LNCAP (cell line): ENCODE data around the gene KCNS1.

Source experiments
- TF ChIP-seq, protein P1 (sequence below): fragments of 450-650 bp; IDR thresholded peaks from 2 replicates; pipeline ENCODE4 v1.5.1; 2017; ENCODE audit warnings: mild to moderate bottlenecking

KCNS1 gene

DNA sequence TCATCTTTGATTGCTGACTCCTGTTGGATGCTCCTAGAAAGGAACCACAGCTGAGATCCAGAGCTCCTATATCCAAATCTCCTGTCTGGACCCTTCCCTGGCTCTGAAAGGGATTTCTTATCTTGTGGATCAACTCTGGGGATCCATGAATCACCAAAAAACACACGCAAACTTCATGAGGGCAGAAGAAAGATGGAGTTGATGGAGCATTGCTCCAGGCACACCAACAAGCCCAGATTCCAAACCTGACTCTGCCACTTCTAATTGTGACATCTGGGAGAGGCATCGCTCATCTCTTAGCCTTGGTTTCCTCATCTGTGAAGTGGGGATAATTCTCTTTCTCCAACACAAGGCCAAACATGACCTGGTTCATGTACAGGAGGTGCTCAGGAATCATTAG is 6.7 kb downstream of the KCNS1 start:
- TF ChIP-seq, protein P1, sequence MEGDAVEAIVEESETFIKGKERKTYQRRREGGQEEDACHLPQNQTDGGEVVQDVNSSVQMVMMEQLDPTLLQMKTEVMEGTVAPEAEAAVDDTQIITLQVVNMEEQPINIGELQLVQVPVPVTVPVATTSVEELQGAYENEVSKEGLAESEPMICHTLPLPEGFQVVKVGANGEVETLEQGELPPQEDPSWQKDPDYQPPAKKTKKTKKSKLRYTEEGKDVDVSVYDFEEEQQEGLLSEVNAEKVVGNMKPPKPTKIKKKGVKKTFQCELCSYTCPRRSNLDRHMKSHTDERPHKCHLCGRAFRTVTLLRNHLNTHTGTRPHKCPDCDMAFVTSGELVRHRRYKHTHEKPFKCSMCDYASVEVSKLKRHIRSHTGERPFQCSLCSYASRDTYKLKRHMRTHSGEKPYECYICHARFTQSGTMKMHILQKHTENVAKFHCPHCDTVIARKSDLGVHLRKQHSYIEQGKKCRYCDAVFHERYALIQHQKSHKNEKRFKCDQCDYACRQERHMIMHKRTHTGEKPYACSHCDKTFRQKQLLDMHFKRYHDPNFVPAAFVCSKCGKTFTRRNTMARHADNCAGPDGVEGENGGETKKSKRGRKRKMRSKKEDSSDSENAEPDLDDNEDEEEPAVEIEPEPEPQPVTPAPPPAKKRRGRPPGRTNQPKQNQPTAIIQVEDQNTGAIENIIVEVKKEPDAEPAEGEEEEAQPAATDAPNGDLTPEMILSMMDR = no peak

DNA sequence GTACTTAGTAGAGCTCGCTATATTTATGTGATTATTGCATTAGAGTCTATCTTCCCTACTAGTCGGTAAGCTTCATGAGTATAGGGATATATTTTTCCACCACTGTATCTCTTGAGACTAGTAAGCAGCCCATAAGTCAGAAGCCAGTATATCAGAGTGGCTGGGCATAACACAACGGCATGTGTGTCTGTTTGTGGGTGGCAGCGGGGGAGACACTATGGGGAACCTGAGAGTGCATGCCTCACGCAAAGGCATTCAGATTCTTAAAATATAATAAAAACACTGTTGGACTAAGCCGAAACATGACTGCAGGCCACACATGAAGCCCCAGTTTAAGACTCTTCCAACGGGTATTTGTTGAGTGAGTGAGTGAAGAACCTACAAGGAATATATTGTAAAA is 8.0 kb downstream of the KCNS1 start:
- TF ChIP-seq, protein P1 = no peak

DNA sequence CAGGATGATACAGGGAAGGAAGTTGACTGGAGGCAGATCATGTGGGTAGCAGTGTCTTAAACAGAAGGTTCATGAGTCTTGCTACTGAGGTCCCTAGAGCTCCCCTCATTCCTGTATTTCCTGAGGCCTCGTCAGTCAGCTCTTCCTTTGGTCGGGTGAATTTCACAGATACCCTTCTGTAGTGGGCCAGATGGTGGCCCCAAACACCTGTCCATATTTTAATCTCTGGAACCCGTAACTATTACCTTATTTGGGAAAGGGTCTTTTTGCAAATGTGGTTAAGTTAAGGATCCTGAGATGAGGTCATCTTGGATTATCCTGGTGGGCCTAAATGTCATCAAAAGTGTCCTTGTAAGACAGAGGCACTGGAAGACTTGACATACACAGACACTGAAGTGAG is 9.6 kb downstream of the KCNS1 start:
- TF ChIP-seq, protein P1 = no peak

DNA sequence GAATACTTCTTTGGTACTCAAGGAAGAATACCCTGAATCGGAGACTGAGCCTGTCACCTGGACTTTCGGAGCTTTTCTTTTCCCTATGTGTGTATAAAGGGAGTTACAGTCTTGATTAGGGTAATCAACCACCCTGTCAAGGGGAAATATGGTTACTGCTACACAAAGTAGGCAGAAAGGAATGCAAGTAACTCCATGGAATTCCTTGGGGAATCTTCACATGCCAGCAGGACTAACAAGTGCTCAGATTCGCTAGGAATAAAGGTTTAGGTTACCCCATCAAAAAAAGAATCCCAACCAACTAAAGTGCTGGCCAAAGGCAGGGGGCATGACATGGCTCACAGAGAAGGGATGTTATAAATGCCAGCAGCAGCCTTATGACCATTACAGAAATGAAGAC is 10.4 kb downstream of the KCNS1 start:
- TF ChIP-seq, protein P1 = no peak

DNA sequence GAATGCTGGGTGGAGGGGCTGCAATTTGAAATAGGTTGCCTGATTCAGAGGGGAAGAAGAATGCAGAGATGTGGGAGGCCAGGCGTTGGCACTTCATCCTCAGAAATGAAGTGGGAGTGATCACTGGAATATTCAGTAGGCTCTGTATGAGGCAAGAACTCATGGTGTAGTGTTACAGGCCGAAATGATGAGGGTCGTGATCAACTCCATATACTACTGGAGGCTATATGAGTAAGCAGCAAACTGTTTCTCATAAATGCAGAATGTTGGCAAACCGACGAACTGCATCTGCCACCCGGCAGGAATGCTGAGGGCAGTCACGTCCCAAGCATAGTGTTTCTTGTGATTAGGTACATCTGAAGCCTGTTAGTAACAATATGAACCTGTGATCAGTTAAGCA is 12.7 kb downstream of the KCNS1 start:
- TF ChIP-seq, protein P1 = no peak

DNA sequence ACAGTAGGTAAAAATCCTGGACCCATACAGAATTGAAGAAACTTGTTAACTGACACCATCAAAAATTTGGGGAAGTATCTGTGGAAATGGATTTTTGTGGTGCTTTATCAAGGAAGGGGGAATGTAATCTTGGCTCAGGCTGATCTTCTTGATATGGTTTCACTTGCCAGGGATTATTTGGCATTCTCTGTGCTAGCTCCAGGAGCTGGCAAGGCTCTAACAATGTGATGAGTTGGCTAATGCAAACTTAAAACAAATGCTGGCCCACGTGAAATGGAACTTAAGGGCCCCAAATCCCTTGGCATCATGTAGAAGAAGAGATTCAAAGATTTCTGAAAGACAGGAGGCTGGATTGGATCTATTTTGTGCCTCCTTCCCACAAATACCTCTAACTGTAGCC is 13.1 kb downstream of the KCNS1 start:
- TF ChIP-seq, protein P1 = no peak

DNA sequence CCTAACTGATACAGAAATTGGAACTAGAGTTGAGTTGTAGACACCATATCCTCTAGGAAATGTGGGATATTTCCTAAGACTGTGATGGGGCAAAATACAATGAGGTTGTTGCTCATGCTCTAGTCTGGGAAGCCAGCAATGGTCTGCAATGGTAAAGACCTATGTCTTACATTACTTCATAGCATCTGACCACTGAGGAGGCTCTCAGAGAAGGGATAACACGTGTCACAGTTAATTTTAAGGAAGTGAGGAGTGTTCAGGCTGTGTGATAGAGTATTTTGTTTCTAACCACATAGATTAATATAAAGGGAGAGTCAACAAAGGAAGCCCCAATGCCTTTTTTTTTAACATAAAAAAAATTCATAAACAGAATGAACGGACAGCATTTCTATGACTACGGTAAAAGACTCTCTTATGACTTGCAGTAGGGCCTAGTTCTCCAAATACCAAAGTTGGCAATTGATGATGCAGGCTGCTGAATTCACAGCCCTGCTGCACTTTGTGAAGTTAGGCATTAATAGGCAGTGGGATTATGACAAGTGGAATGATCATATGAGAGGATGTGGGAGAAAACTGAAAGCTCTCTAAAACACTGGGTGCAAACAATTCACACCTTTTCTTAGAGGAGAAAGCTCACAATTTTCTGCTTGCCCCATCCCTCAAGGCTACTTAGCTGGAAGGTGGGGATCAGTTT is 13.7 kb downstream of the KCNS1 start:
- TF ChIP-seq, protein P1 = no peak

DNA sequence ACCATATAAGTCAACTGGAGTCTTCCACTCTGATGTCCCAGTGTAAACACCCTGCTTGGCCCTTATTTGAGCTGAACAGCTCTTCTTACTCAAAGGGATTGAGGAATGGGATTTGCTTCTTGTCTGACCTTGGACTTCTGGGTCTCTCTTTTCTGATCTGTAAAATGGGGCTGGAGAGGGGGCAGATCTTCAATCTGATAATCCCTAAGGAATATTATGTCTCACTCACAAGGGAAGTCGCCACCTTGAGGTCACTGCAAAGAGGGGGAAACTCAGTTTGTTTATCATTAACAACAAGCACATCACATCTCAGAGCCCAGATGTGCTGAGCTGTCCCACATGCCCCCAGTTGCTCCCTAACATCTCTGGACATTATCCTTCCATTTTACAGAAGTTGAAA is 15.1 kb downstream of the KCNS1 start:
- TF ChIP-seq, protein P1 = no peak
